Measurements from ENCODE around the gene STRAP.
"Not testable (repeated sequence)": the region's sequence is repeated elsewhere in the genome, so short reads cannot be mapped to it uniquely, and the experiment has no call there.

The STRAP gene

DNA sequence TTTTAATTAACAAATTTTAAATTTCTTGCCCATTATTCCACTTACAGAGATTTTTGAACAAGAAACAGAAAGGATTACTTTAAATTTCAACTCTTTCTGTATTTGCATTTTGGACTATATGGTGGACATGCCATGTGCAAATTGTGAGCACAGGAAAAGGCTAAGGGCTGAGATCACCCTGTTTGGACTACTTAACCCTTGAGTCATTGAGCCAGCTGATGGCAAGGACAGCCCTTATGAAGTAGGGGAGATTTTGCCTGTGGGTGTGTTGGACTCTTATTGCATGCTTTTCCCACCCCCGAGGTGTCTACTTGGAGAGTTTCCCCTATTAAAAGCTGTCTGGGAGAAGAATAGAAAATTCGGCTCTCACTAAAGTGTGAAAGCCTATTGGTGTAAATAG, 46.2 kb downstream of the STRAP start:
- DNase-seq = no peak
- Mint-ChIP-seq H3K4me3 (no peak overlapping the region), H3K27ac (no peak overlapping the region), H3K9me3 (no peaks in the 10 kb centered on the region), H3K27me3 (no peaks in the 10 kb centered on the region), H3K4me1 (ENCODE audit: low read depth) (peaks cover 7% of the 10 kb centered on the region), H3K36me3 (ENCODE audit: low read depth) (peaks cover 10% of the 10 kb centered on the region)

GRCh38 chr12:15928870-15929571, 46.8 kb downstream of the STRAP start:
- no peak overlapping the region for H3K27ac Mint-ChIP-seq
- H3K4me1 Mint-ChIP-seq (ENCODE audit: low read depth) = peaks cover 5% of the 10 kb centered on the region

DNA sequence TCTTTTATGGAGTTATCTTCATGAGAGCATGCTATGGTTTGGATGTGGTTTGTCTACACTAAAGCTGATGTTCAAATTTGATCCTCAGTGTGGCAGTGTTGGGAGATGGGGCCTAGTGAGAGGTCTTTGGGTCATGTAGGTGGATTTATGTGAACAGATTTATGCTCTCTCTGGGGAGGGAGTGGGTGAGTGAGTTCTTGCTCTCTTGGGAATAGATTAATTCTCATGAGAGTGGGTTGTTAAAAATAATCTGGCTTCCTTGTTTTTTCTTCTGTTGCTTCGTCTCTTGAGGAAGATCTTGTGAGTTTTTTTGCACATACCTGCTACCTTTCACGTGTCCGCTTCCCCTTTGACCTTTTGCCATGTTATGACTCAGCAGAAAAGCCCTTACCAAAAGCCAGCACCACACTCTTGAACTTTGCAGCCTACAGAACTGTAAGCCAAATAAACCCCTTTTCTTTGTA, 49.4 kb downstream of the STRAP start:
- H3K27me3 Mint-ChIP-seq = no peaks in the 10 kb centered on the region
- H3K4me3 Mint-ChIP-seq = no peak overlapping the region
- no peaks in the 10 kb centered on the region for H3K9me3 Mint-ChIP-seq
- H3K36me3 Mint-ChIP-seq (ENCODE audit: low read depth) = peaks cover 11% of the 10 kb centered on the region
- H3K4me1 Mint-ChIP-seq (ENCODE audit: low read depth) = peaks cover 5% of the 10 kb centered on the region
- no peak for DNase-seq
- no peak overlapping the region for H3K27ac Mint-ChIP-seq

More at GRCh38 chr12:15928870-15929571, 46.8 kb downstream of the STRAP start:
- H3K36me3 Mint-ChIP-seq (ENCODE audit: low read depth) = peaks cover 10% of the 10 kb centered on the region
- H3K27me3 Mint-ChIP-seq = no peaks in the 10 kb centered on the region
- H3K9me3 Mint-ChIP-seq = no peaks in the 10 kb centered on the region
- DNase-seq = no peak
- H3K4me3 Mint-ChIP-seq = no peak overlapping the region

GRCh38 chr12:15932327-15932726, 50.1 kb downstream of the STRAP start:
- peaks cover under 1% of the 10 kb centered on the region for H3K9me3 Mint-ChIP-seq
- peaks cover 11% of the 10 kb centered on the region for H3K36me3 Mint-ChIP-seq (ENCODE audit: low read depth)
- H3K27ac Mint-ChIP-seq = no peak overlapping the region
- no peak for DNase-seq
- H3K4me3 Mint-ChIP-seq = no peak overlapping the region
- no peaks in the 10 kb centered on the region for H3K27me3 Mint-ChIP-seq
- H3K4me1 Mint-ChIP-seq (ENCODE audit: low read depth) = peaks cover 5% of the 10 kb centered on the region

GRCh38 chr12:15932971-15933370, 50.8 kb downstream of the STRAP start:
- Mint-ChIP-seq H3K9me3 (peaks cover 7% of the 10 kb centered on the region), H3K27me3 (no peaks in the 10 kb centered on the region), H3K36me3 (ENCODE audit: low read depth) (peaks cover 11% of the 10 kb centered on the region), H3K4me1 (ENCODE audit: low read depth) (peaks cover 5% of the 10 kb centered on the region), H3K4me3 (no peak overlapping the region), H3K27ac (no peak overlapping the region)
- DNase-seq = no peak

GRCh38 chr12:15933751-15934150, 51.6 kb downstream of the STRAP start:
- Mint-ChIP-seq H3K27ac (no peak overlapping the region), H3K4me1 (ENCODE audit: low read depth) (peaks cover 3% of the 10 kb centered on the region), H3K4me3 (no peak overlapping the region), H3K36me3 (ENCODE audit: low read depth) (peaks cover 12% of the 10 kb centered on the region), H3K9me3 (peaks cover 9% of the 10 kb centered on the region), H3K27me3 (no peaks in the 10 kb centered on the region)
- DNase-seq = no peak

GRCh38 chr12:15936751-15937150, 54.6 kb downstream of the STRAP start:
- Mint-ChIP-seq H3K9me3 (peaks cover 14% of the 10 kb centered on the region), H3K36me3 (ENCODE audit: low read depth) (peaks cover 23% of the 10 kb centered on the region), H3K4me3 (no peak overlapping the region), H3K4me1 (ENCODE audit: low read depth) (peaks cover 2% of the 10 kb centered on the region), H3K27me3 (no peaks in the 10 kb centered on the region), H3K27ac (no peak overlapping the region)
- DNase-seq = no peak

- H3K36me3 Mint-ChIP-seq (ENCODE audit: low read depth) = peaks cover 29% of the 10 kb centered on the region
- DNase-seq = no peak
These were observed 55.7 kb downstream of the STRAP start for GRCh38 chr12:15937902-15938301.

DNA sequence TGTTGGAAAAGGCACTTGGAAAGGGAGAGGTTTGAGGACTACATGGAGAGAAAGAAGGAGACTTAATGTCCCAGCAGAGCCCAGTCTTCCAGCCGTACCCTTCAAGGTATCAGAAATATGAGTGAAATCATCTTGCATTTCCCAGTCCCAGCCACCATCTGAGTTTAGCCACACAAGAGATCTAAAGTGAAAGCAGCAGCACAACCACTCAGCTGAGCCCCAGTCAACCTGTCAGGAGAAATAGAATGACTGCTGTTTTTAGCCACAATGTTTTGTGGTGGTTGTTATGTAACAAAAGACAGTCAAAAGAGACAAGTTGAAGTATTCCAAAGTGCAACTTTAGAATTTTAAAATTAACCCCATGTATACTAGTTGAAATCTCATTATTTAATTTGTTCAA, 56.9 kb downstream of the STRAP start:
- Mint-ChIP-seq H3K27ac (no peak overlapping the region), H3K9me3 (peaks cover 14% of the 10 kb centered on the region), H3K4me1 (ENCODE audit: low read depth) (peaks cover 2% of the 10 kb centered on the region), H3K4me3 (no peak overlapping the region), H3K36me3 (ENCODE audit: low read depth) (peaks cover 34% of the 10 kb centered on the region), H3K27me3 (no peaks in the 10 kb centered on the region)
- no peak for DNase-seq

More at GRCh38 chr12:15937902-15938301, 55.7 kb downstream of the STRAP start:
- H3K27ac Mint-ChIP-seq = no peak overlapping the region
- no peak overlapping the region for H3K4me3 Mint-ChIP-seq
- H3K4me1 Mint-ChIP-seq (ENCODE audit: low read depth) = peaks cover 2% of the 10 kb centered on the region
- H3K27me3 Mint-ChIP-seq = no peaks in the 10 kb centered on the region
- H3K9me3 Mint-ChIP-seq = peaks cover 14% of the 10 kb centered on the region

GRCh38 chr12:15942475-15942874, 60.3 kb downstream of the STRAP start:
- Mint-ChIP-seq H3K4me1 (ENCODE audit: low read depth) (peaks cover 2% of the 10 kb centered on the region), H3K36me3 (ENCODE audit: low read depth) (peaks cover 46% of the 10 kb centered on the region)
- no peak for DNase-seq

DNA sequence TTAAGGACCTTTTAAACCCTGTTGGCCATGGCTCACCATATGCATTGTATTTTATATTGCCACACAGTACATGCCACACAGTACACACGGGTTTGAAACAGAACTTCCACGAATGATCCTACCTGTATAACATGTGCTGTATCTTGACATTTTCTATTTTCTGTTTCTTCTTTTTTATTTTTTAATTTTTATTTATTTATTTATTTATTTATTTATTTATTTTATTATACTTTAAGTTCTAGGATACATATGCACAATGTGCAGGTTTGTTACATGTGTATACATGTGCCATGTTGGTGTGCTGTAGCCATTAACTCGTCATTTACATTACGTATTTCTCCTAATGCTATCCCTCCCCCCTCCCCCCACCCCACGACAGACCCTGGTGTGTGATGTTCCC, 61.3 kb downstream of the STRAP start:
- H3K27ac Mint-ChIP-seq; H3K4me3 Mint-ChIP-seq; DNase-seq; H3K27me3 Mint-ChIP-seq; H3K4me1 Mint-ChIP-seq (ENCODE audit: low read depth): not testable (repeated sequence)
- Mint-ChIP-seq H3K9me3 (peaks cover 15% of the 10 kb centered on the region), H3K36me3 (ENCODE audit: low read depth) (peaks cover 48% of the 10 kb centered on the region)

More at GRCh38 chr12:15942475-15942874, 60.3 kb downstream of the STRAP start:
- H3K27me3 Mint-ChIP-seq = no peaks in the 10 kb centered on the region
- H3K9me3 Mint-ChIP-seq = peaks cover 21% of the 10 kb centered on the region
- no peak overlapping the region for H3K4me3 Mint-ChIP-seq
- H3K27ac Mint-ChIP-seq = no peak overlapping the region

DNA sequence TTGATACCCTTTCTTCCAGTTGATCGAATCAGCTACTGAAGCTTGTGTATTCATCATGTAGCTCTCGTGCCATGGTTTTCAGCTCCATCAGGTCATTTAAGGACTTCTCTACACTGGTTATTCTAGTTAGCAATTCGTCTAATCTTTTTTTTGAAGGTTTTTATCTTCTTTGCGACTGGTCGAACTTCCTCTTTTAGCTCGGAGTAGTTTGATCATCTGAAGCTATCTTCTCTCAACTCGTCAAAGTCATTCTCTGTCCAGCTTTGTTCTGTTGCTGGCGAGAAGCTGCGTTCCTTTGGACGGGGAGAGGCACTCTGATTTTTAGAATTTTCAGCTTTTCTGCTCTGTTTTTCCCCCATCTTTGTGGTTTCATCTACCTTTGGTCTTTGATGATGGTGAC, 66.3 kb downstream of the STRAP start:
- H3K4me3 Mint-ChIP-seq; H3K27me3 Mint-ChIP-seq; H3K27ac Mint-ChIP-seq; H3K4me1 Mint-ChIP-seq (ENCODE audit: low read depth); DNase-seq: not testable (repeated sequence)
- H3K9me3 Mint-ChIP-seq = peaks cover 12% of the 10 kb centered on the region
- peaks cover 24% of the 10 kb centered on the region for H3K36me3 Mint-ChIP-seq (ENCODE audit: low read depth)

Measured in activated T-cell treated with anti-CD3 and anti-CD28 coated beads, Interleukin-2, amount 50 U/mL, for 24 hours (primary cell).